Aorta (tissue), 5 donors: ENCODE results near the gene TFCP2L1. TPM values are rescaled to one million over a fixed set of nuclear protein-coding genes. Genes with fewer than 3 reads are reported as not detected.

Source experiments
- ATAC-seq: fragments of 200-7000 bp; cut with Tn5 transposase; one replicate; pipeline ENCODE4 v1.9.1; 2022; ENCODE audit warnings: moderate library complexity; ENCODE audit not compliant: low FRiP score
- DNase-seq, 2 donors: peaks; one replicate each; pipeline ENCODE4 v3.0.0-alpha.2; 2020
- H3K27ac ChIP-seq, 2 donors: one replicate each; pipeline ENCODE4 v1.5.1; 2013; ENCODE audit warnings: low read length in 2 of 2, mild to moderate bottlenecking in 2 of 2, moderate library complexity in 2 of 2, control low read depth in 1 of 2, inconsistent platforms in 1 of 2, low read depth in 1 of 2
- H3K27me3 ChIP-seq, 2 donors: one replicate each; pipeline ENCODE4 v1.6.1; 2013; ENCODE audit warnings: control low read depth in 1 of 2, low read length in 1 of 2, mild to moderate bottlenecking in 1 of 2, moderate library complexity in 1 of 2; ENCODE audit not compliant: insufficient read depth in 2 of 2, control insufficient read depth in 1 of 2
- H3K36me3 ChIP-seq, 2 donors: one replicate each; pipeline ENCODE4 v1.6.1; 2013; ENCODE audit warnings: control low read depth in 1 of 2, low read length in 1 of 2, mild to moderate bottlenecking in 1 of 2; ENCODE audit not compliant: insufficient read depth in 2 of 2, control insufficient read depth in 1 of 2
- H3K4me1 ChIP-seq, 2 donors: one replicate each; pipeline ENCODE4 v1.6.1; 2013; ENCODE audit warnings: low read length in 2 of 2, control low read depth in 1 of 2, mild to moderate bottlenecking in 1 of 2, moderate library complexity in 1 of 2; ENCODE audit not compliant: insufficient read depth in 2 of 2, control insufficient read depth in 1 of 2
- H3K4me3 ChIP-seq, 2 donors: one replicate each; pipeline ENCODE4 v1.5.1; 2013; ENCODE audit warnings: low read length in 2 of 2, control low read depth in 1 of 2, mild to moderate bottlenecking in 1 of 2
- H3K9me3 ChIP-seq: one replicate; pipeline ENCODE4 v1.6.1; 2013; ENCODE audit warnings: mild to moderate bottlenecking, low read length; ENCODE audit not compliant: control insufficient read depth
- WGBS, 2 donors: extraction: QIAGEN DNeasy Blood & Tissue Kit; methylation state at CpG; one replicate each; pipeline ENCODE4 v1.1.7; 2013; 5-methylcytosine and 5-hydroxymethylcytosine counted together
- intact Hi-C, 2 donors: fragments of 100-400 bp; cut with DNase I; formaldehyde crosslinking; loops; one replicate each; pipeline versions ENCODE4 v1.14.2 to v1.15.0; 2022
- polyA plus RNA-seq, 2 donors: library from polyadenylated mRNA; stranded (reverse); fragments of 200-250 nt; gene quantifications; one replicate each; pipeline ENCODE4 v1.2.3, GENCODE V29; 2013
- total RNA-seq, 2 donors: library from RNA; stranded (reverse); fragmentation: NEBNext Ultra II Directional; extraction: Animal tissue kit (Norgen Biotek cat#: 25700); gene quantifications; one replicate each; pipeline ENCODE4 v1.2.1, GENCODE V29; 2021
- donor health status: healthy with polysubstance abuse.
- donor health status: Bipolar disorder and iron deficiency.
- donor health status: DM: no; HTN: no; CAD: no.
- donor health status: DM: no; HTN: no; CAD: no.
- donor health status: DM: yes; HTN: yes; CAD: no.

TFCP2L1 gene
- total and polyA plus RNA-seq, 4 donors: 0.03 to 1.7 (median 0.91) TPM

DNA sequence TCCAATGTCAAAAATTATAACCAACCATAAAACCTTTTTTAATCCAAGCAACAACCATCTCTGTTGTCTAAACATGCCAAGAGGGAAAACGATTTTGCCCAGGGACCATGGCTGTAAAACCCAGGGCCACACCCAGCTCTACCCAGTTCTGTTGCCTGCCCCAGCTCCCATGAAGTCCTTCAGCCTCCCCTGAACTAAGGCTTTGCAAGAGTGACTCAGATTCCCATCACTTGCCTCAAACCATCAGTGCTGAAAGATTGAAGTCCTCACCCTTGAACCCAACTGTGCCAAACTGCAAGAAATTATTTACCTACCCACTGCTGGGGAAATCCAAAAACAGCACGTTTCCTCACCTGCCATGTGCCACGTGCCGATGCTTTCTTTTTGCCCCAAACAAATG is 102.5 kb downstream of the TFCP2L1 start:
- Histone ChIP-seq H3K4me1 (no peaks in the 10 kb centered on the region), H3K9me3 (no peaks in the 10 kb centered on the region), H3K4me3 (no peak overlapping the region), H3K36me3 (no peaks in the 10 kb centered on the region), H3K27me3 (no peaks in the 10 kb centered on the region), H3K27ac (no peak overlapping the region)
- intact Hi-C loops: no loop called here
- ATAC-seq (no peak), DNase-seq (no peak)
- 61 to 72% methylated on average over 4 of the region's 4 CpGs for WGBS, 2 donors

DNA sequence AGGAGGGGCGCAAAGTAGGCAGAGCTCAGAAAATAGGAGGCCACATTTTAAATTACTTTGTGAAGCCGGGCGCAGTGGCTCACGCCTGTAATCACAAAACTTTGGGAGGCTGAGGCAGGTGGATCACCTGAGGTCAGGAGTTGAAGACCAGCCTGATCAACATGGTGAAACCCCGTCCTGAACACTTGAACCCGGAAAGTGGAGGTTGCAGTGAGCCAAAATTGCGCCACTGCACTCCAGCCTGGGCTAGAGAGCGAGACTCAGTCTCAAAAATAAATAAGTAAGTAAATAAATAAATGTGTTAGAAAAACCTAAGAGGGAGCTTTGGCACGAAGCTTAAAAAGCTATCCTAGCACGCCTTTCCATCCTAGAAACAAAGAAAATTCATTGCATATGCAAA is 105.5 kb downstream of the TFCP2L1 start:
- Histone ChIP-seq H3K27ac (no peak overlapping the region), H3K27me3 (no peaks in the 10 kb centered on the region), H3K4me3 (no peak overlapping the region), H3K36me3 (no peaks in the 10 kb centered on the region), H3K9me3 (no peaks in the 10 kb centered on the region), H3K4me1 (no peaks in the 10 kb centered on the region)
- ATAC-seq (no peak), DNase-seq (no peak)
- 88 to 94% methylated on average over 10 of the region's 10 CpGs for WGBS, 2 donors
- intact Hi-C loops: no loop called here

DNA sequence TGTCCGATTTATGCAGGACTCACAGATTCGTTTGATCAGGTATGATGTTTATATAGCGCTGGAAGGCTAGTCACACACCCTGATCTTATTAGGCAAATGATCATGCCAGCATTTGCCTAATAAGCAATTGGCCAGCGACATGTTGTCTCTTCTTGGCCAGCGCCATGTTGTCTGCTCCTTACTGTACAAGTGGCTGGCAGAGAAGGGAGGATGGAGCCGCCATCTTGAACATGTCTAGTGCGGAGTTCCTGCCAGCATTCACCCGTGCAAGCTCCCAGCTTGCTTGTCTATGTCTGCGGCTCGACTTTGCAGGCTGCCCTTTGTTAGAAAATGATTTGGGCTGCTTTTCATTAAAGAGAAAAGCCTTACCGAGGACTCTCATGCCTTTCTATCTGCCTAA is 106.3 kb downstream of the TFCP2L1 start:
- Histone ChIP-seq H3K36me3 (no peaks in the 10 kb centered on the region), H3K27ac (no peak overlapping the region), H3K4me1 (no peaks in the 10 kb centered on the region), H3K9me3 (no peaks in the 10 kb centered on the region), H3K27me3 (no peaks in the 10 kb centered on the region), H3K4me3 (no peak overlapping the region)
- no peak for ATAC-seq
- no peak for DNase-seq
- intact Hi-C loops: no loop called here
- 94 to 95% methylated on average over 11 of the region's 11 CpGs for WGBS, 2 donors

DNA sequence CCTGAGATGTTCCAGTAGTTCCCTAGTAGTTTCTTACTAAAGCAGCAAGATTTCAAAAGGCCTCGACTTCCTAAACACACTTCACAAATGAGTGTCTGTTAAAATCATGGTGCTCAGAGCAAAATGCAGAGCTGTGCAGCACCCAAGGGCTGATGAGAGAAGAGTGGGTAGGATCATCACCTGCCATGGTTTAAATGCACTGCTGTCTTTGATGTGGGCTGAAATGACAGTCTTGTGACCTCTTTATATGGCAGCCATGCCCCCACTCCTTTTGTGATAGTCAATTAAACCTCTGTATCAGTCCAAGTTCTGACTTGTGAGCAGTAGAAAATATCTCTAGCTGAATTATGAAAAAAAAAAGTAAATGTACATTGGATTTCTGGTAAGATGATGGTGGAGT is 107.1 kb downstream of the TFCP2L1 start:
- no peaks in the 10 kb centered on the region for H3K9me3 ChIP-seq
- WGBS, 2 donors: 84 to 91% methylated on average over 1 of the region's 1 CpG
- no peaks in the 10 kb centered on the region for H3K27me3 ChIP-seq
- ATAC-seq (no peak), DNase-seq (no peak)
- intact Hi-C loops: no loop called here
- H3K4me1 ChIP-seq: no peaks in the 10 kb centered on the region
- no peak overlapping the region for H3K27ac ChIP-seq
- H3K36me3 ChIP-seq: no peaks in the 10 kb centered on the region
- no peak overlapping the region for H3K4me3 ChIP-seq

DNA sequence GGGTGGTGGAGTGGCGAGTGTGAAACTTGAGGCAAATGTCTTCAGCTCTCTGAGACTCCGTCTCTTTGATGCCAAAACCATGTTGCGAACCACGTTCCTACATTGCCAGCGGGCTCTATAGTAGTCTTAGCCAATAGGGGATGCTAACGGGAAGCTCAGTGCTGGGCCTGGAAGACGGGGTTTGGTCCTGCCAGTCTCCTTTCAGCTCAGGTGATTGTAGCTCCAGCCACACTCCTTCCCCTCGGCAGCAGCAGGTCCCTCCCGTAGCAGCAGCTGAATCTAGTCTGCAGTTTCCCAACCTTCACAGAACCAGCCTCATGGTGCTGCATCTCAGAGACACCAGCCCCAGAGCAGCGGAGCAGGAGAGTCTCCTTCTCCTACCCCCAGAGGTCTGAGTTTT is 109.7 kb downstream of the TFCP2L1 start:
- H3K9me3 ChIP-seq: peaks cover 7% of the 10 kb centered on the region
- no peaks in the 10 kb centered on the region for H3K27me3 ChIP-seq
- intact Hi-C loops: no loop called here
- no peak overlapping the region for H3K27ac ChIP-seq
- ATAC-seq: no peak
- H3K4me3 ChIP-seq: no peak overlapping the region
- 79 to 81% methylated on average over 10 of the region's 10 CpGs for WGBS, 2 donors
- DNase-seq: no peak
- no peaks in the 10 kb centered on the region for H3K4me1 ChIP-seq
- no peaks in the 10 kb centered on the region for H3K36me3 ChIP-seq

DNA sequence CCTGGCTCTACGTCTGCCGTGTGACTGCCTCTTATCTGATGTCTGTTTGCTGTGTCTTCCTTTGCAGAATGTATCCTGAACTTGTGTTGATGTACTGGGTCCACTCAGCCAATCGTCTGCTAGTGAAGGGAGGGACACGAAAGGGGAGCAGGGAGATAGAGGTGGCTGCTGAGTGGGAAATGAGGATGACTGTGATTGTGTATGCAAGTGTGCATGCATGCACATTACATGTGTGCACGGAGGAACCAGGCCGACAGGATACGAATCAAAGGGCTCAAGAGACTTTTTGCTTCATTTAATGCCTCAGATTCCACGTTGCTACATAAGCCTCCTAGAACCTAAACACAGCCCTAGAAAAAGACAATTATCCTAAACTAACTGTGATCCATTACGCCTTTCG is 111.2 kb downstream of the TFCP2L1 start:
- Histone ChIP-seq H3K4me1 (no peaks in the 10 kb centered on the region), H3K27ac (no peak overlapping the region), H3K36me3 (no peaks in the 10 kb centered on the region), H3K9me3 (peaks cover 7% of the 10 kb centered on the region), H3K27me3 (no peaks in the 10 kb centered on the region), H3K4me3 (no peak overlapping the region)
- ATAC-seq (no peak), DNase-seq (no peak)
- intact Hi-C loops: no loop called here
- WGBS, 2 donors: 94% methylated on average over 10 of the region's 10 CpGs

DNA sequence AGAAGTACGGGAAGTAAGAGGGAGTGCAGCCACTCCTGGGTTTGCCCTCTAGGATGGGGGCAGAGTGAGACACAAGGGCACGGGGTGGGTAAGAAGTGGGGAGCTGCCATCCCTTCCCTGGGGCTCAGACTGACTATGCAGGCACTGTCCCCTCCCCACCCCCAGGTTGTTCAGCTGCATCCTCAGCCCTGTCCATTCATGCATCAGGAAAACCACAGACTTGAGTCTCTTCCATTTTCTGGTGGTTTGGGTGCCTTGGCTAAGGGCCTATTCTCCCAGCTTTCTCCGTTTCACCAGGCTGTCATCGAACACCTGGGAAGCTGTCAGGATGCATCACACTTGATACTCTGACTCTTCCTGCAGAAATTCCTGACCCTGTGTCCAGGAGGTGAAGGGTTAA is 111.9 kb downstream of the TFCP2L1 start:
- Histone ChIP-seq H3K27ac (no peak overlapping the region), H3K4me1 (no peaks in the 10 kb centered on the region), H3K27me3 (no peaks in the 10 kb centered on the region), H3K36me3 (no peaks in the 10 kb centered on the region), H3K9me3 (peaks cover 7% of the 10 kb centered on the region), H3K4me3 (no peak overlapping the region)
- ATAC-seq (no peak), DNase-seq (no peak)
- WGBS, 2 donors: 90 to 94% methylated on average over 4 of the region's 4 CpGs
- intact Hi-C loops: no loop called here

DNA sequence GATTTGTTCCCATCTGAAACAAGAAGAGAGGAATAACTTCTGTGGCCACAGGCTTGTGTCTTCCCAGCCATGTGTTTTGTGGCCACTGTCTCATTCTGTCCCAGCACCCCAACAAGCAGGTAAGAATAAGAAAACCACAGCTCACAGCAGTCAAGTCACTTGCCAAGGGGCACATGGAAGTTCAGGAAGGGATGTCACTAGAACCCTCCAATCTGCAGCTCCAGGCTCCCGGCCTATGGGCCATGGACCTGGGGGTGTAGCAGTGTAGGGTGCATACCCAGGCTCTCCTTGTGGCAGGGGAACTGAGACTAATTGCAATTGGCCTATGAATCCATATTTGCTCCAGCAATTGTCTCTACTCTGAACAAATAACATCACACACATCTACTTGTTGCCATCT is 112.5 kb downstream of the TFCP2L1 start:
- H3K4me1 ChIP-seq: no peaks in the 10 kb centered on the region
- intact Hi-C loops: no loop called here
- DNase-seq: no peak
- no peaks in the 10 kb centered on the region for H3K36me3 ChIP-seq
- H3K27me3 ChIP-seq: no peaks in the 10 kb centered on the region
- H3K4me3 ChIP-seq: no peak overlapping the region
- H3K27ac ChIP-seq: no peak overlapping the region
- peaks cover 7% of the 10 kb centered on the region for H3K9me3 ChIP-seq
- 97 to 100% methylated on average over 1 of the region's 1 CpG for WGBS, 2 donors
- ATAC-seq: no peak

DNA sequence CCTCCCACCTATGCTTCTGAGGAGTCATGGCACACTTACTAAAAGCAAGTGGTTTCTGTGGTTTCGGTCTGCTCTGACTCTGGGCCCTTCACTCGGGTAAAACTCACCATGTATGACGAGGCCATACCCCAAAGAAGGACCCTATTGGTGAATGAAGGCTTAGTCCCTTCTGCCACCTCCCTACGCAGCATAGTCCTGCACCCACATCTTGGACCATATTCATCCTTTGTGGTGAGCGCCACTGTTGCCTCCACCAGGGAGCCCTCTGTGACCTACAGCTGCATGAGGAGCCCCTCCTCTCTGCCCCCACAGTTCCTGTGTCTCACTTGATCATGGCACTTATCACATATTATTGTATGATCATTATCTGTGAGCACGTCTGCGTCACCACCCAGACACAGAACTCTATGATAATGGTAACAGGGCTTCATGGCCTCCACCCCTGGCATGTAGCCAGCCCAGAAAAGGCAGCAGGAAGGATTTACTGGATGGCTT is 113.3 kb downstream of the TFCP2L1 start:
- H3K9me3 ChIP-seq: peaks cover 7% of the 10 kb centered on the region
- no peak overlapping the region for H3K27ac ChIP-seq
- H3K4me3 ChIP-seq: no peak overlapping the region
- H3K27me3 ChIP-seq: no peaks in the 10 kb centered on the region
- intact Hi-C loops: no loop called here
- DNase-seq (no peak), ATAC-seq (no peak)
- H3K36me3 ChIP-seq: no peaks in the 10 kb centered on the region
- no peaks in the 10 kb centered on the region for H3K4me1 ChIP-seq
- WGBS, 2 donors: 89 to 92% methylated on average over 7 of the region's 7 CpGs
